Measurements from ENCODE around the gene MED12L. TPM values are rescaled to one million over a fixed set of nuclear protein-coding genes. Genes with fewer than 3 reads are reported as not detected.

MED12L gene
- total and polyA plus RNA-seq, 2 donors (not counting 1 experiment from before 2014, with no cell fraction given), result 0.94 to 4.3 TPM

- peaks cover 3% of the 10 kb centered on the region for H3K4me1 ChIP-seq (ENCODE audit: control insufficient read depth, extremely low read depth, insufficient read depth, low read length)
- no peak overlapping the region for H2AFZ ChIP-seq (ENCODE audit: low read length)
- TF ChIP-seq EZH2 (IDR thresholded peaks at IDR 0.05; ENCODE audit: low read length, missing control alignments), result no peak
- TF ChIP-seq, protein P1, sequence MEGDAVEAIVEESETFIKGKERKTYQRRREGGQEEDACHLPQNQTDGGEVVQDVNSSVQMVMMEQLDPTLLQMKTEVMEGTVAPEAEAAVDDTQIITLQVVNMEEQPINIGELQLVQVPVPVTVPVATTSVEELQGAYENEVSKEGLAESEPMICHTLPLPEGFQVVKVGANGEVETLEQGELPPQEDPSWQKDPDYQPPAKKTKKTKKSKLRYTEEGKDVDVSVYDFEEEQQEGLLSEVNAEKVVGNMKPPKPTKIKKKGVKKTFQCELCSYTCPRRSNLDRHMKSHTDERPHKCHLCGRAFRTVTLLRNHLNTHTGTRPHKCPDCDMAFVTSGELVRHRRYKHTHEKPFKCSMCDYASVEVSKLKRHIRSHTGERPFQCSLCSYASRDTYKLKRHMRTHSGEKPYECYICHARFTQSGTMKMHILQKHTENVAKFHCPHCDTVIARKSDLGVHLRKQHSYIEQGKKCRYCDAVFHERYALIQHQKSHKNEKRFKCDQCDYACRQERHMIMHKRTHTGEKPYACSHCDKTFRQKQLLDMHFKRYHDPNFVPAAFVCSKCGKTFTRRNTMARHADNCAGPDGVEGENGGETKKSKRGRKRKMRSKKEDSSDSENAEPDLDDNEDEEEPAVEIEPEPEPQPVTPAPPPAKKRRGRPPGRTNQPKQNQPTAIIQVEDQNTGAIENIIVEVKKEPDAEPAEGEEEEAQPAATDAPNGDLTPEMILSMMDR (conservative IDR thresholded peaks at IDR 0.05 in 1 of 2, IDR thresholded peaks at IDR 0.05 in 1 of 2; ENCODE audit: low read depth in 1 of 2, low read length in 2 of 2), result peak; percentile 51 to 82
- H3K9me3 ChIP-seq (ENCODE audit: control insufficient read depth, insufficient read depth, low read depth, low read length), result no peaks in the 10 kb centered on the region
- no peak overlapping the region for H3K4me2 ChIP-seq (ENCODE audit: extremely low read depth, insufficient read depth, low read length)
- no peaks in the 10 kb centered on the region for H3K36me3 ChIP-seq (ENCODE audit: control insufficient read depth, insufficient read depth, low read length)
- H3K27me3 ChIP-seq (ENCODE audit: control insufficient read depth, insufficient read depth, low read length), result no peaks in the 10 kb centered on the region
- H3K27ac ChIP-seq (ENCODE audit: insufficient read depth, low read length), result no peak overlapping the region
- no peaks in the 10 kb centered on the region for H4K20me1 ChIP-seq (ENCODE audit: control insufficient read depth, extremely low read depth, insufficient read depth, low read length)
- H3K4me3 ChIP-seq (replicated peaks in 1 of 4; ENCODE audit: control extremely low read depth in 1 of 4, insufficient read depth in 1 of 4, low read depth in 3 of 4, low read length in 4 of 4), result no peak overlapping the region
- DNase-seq (ENCODE audit: low read depth in 2 of 2), result peak in 1 of 2 donors; percentile 25
- no peaks in the 10 kb centered on the region for H3K79me2 ChIP-seq (ENCODE audit: control insufficient read depth, insufficient read depth, low read length)
- H3K9ac ChIP-seq (ENCODE audit: insufficient read depth, low read length), result no peak overlapping the region
Measured at GRCh38 chr3:151379083-151379734, 293.7 kb downstream of the MED12L start.

GRCh38 chr3:151382671-151383070, 297.2 kb downstream of the MED12L start:
- DNase-seq (ENCODE audit: low read depth in 2 of 2), result no peak
- no peaks in the 10 kb centered on the region for H3K79me2 ChIP-seq (ENCODE audit: control insufficient read depth, insufficient read depth, low read length)
- H4K20me1 ChIP-seq (ENCODE audit: control insufficient read depth, extremely low read depth, insufficient read depth, low read length), result no peaks in the 10 kb centered on the region
- no peaks in the 10 kb centered on the region for H3K9me3 ChIP-seq (ENCODE audit: control insufficient read depth, insufficient read depth, low read depth, low read length)
- H3K36me3 ChIP-seq (ENCODE audit: control insufficient read depth, insufficient read depth, low read length), result no peaks in the 10 kb centered on the region
- H3K27me3 ChIP-seq (ENCODE audit: control insufficient read depth, insufficient read depth, low read length), result no peaks in the 10 kb centered on the region
- peaks cover 3% of the 10 kb centered on the region for H3K4me1 ChIP-seq (ENCODE audit: control insufficient read depth, extremely low read depth, insufficient read depth, low read length)
- TF ChIP-seq, protein P1 (conservative IDR thresholded peaks at IDR 0.05 in 1 of 2, IDR thresholded peaks at IDR 0.05 in 1 of 2; ENCODE audit: low read depth in 1 of 2, low read length in 2 of 2), result no peak
- TF ChIP-seq EZH2 (IDR thresholded peaks at IDR 0.05; ENCODE audit: low read length, missing control alignments), result no peak
- no peak overlapping the region for H3K4me3 ChIP-seq (replicated peaks in 1 of 4; ENCODE audit: control extremely low read depth in 1 of 4, insufficient read depth in 1 of 4, low read depth in 3 of 4, low read length in 4 of 4)
- no peak overlapping the region for H2AFZ ChIP-seq (ENCODE audit: low read length)
- no peak overlapping the region for H3K4me2 ChIP-seq (ENCODE audit: extremely low read depth, insufficient read depth, low read length)
- no peak overlapping the region for H3K27ac ChIP-seq (ENCODE audit: insufficient read depth, low read length)
- no peak overlapping the region for H3K9ac ChIP-seq (ENCODE audit: insufficient read depth, low read length)

DNA sequence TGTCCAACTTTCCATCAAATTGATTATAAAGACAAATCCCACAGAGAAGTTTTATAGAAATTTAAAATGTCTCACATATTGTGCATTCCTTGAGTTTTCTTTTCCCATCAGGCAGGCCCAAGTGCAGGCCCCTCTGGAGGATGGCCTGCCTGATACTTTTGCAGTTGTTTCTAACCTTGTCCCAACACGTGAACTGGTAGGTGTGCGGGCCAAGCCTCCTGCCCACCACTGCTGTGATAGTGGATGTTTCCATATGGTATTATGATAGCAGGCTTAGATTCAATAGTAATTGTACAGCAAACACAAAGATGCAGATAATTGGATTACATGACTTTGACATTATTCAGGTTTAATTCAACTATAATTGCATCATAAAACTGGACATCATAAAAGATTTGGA, 297.6 kb downstream of the MED12L start:
- no peak overlapping the region for H3K9ac ChIP-seq (ENCODE audit: insufficient read depth, low read length)
- H3K4me3 ChIP-seq (replicated peaks in 1 of 4; ENCODE audit: control extremely low read depth in 1 of 4, insufficient read depth in 1 of 4, low read depth in 3 of 4, low read length in 4 of 4), result no peak overlapping the region
- no peaks in the 10 kb centered on the region for H4K20me1 ChIP-seq (ENCODE audit: control insufficient read depth, extremely low read depth, insufficient read depth, low read length)
- H3K27me3 ChIP-seq (ENCODE audit: control insufficient read depth, insufficient read depth, low read length), result no peaks in the 10 kb centered on the region
- no peaks in the 10 kb centered on the region for H3K9me3 ChIP-seq (ENCODE audit: control insufficient read depth, insufficient read depth, low read depth, low read length)
- no peak overlapping the region for H3K4me2 ChIP-seq (ENCODE audit: extremely low read depth, insufficient read depth, low read length)
- H2AFZ ChIP-seq (ENCODE audit: low read length), result peak overlapping the region; percentile 26
- no peaks in the 10 kb centered on the region for H3K79me2 ChIP-seq (ENCODE audit: control insufficient read depth, insufficient read depth, low read length)
- peaks cover 3% of the 10 kb centered on the region for H3K4me1 ChIP-seq (ENCODE audit: control insufficient read depth, extremely low read depth, insufficient read depth, low read length)
- no peak for DNase-seq (ENCODE audit: low read depth in 2 of 2)
- H3K27ac ChIP-seq (ENCODE audit: insufficient read depth, low read length), result no peak overlapping the region
- TF ChIP-seq EZH2 (IDR thresholded peaks at IDR 0.05; ENCODE audit: low read length, missing control alignments), result no peak
- TF ChIP-seq, protein P1 (conservative IDR thresholded peaks at IDR 0.05 in 1 of 2, IDR thresholded peaks at IDR 0.05 in 1 of 2; ENCODE audit: low read depth in 1 of 2, low read length in 2 of 2), result no peak
- no peaks in the 10 kb centered on the region for H3K36me3 ChIP-seq (ENCODE audit: control insufficient read depth, insufficient read depth, low read length)

Measured in fibroblast of lung (primary cell).